Measurements from ENCODE around the gene CST3. TPM values are rescaled to one million over a fixed set of nuclear protein-coding genes. Genes with fewer than 3 reads are reported as not detected.

The CST3 gene
- total RNA-seq, 1 donor, result 229 TPM

- TF ChIP-seq CTCF (IDR thresholded peaks at IDR 0.05; ENCODE audit: extremely low read depth, low read depth, low read length), result no peak
- Histone ChIP-seq H3K27ac (ENCODE audit: low read depth, low read length) (no peak overlapping the region), H4K20me1 (ENCODE audit: insufficient read depth, low read length) (peaks cover 18% of the 10 kb centered on the region), H2AFZ (ENCODE audit: low read length) (no peak overlapping the region), H3K27me3 (ENCODE audit: insufficient read depth, low read length) (no peaks in the 10 kb centered on the region), H3K4me3 (ENCODE audit: insufficient read depth, low read length) (no peak overlapping the region), H3K36me3 (ENCODE audit: insufficient read depth, low read length) (peaks cover 20% of the 10 kb centered on the region), H3K4me1 (ENCODE audit: insufficient read depth, low read length) (peaks cover 19% of the 10 kb centered on the region), H3K79me2 (ENCODE audit: insufficient read depth, low read length) (peaks cover 17% of the 10 kb centered on the region), H3K9me3 (ENCODE audit: low read depth, low read length) (no peaks in the 10 kb centered on the region), H3K4me2 (ENCODE audit: insufficient read depth, low read length) (no peak overlapping the region)
- no peak for DNase-seq (ENCODE audit: insufficient read length, low spot score, missing footprints)
These were observed 6.4 kb downstream of the CST3 start for GRCh38 chr20:23631226-23631822.

GRCh38 chr20:23630392-23630849 is 7.3 kb downstream of the CST3 start:
- TF ChIP-seq CTCF (IDR thresholded peaks at IDR 0.05; ENCODE audit: extremely low read depth, low read depth, low read length), result no peak
- no peak overlapping the region for H3K27ac ChIP-seq (ENCODE audit: low read depth, low read length)

GRCh38 chr20:23629542-23630391 is 8.0 kb downstream of the CST3 start:
- Histone ChIP-seq H3K4me3 (ENCODE audit: insufficient read depth, low read length) (no peak overlapping the region), H3K27ac (ENCODE audit: low read depth, low read length) (peak overlapping the region; percentile 23)
- no peak for TF ChIP-seq CTCF (IDR thresholded peaks at IDR 0.05; ENCODE audit: extremely low read depth, low read depth, low read length)

More at GRCh38 chr20:23630392-23630849, 7.3 kb downstream of the CST3 start:
- DNase-seq (ENCODE audit: insufficient read length, low spot score, missing footprints), result no peak
- Histone ChIP-seq H3K4me2 (ENCODE audit: insufficient read depth, low read length) (no peak overlapping the region), H3K36me3 (ENCODE audit: insufficient read depth, low read length) (peaks cover 20% of the 10 kb centered on the region), H3K9me3 (ENCODE audit: low read depth, low read length) (no peaks in the 10 kb centered on the region), H3K79me2 (ENCODE audit: insufficient read depth, low read length) (peaks cover 8% of the 10 kb centered on the region), H3K27me3 (ENCODE audit: insufficient read depth, low read length) (no peaks in the 10 kb centered on the region), H2AFZ (ENCODE audit: low read length) (no peak overlapping the region), H4K20me1 (ENCODE audit: insufficient read depth, low read length) (peaks cover 9% of the 10 kb centered on the region), H3K4me1 (ENCODE audit: insufficient read depth, low read length) (peaks cover 16% of the 10 kb centered on the region), H3K4me3 (ENCODE audit: insufficient read depth, low read length) (no peak overlapping the region)

GRCh38 chr20:23629017-23629541 is 8.7 kb downstream of the CST3 start:
- TF ChIP-seq CTCF (IDR thresholded peaks at IDR 0.05; ENCODE audit: extremely low read depth, low read depth, low read length), result no peak
- Histone ChIP-seq H3K9me3 (ENCODE audit: low read depth, low read length) (no peaks in the 10 kb centered on the region), H3K79me2 (ENCODE audit: insufficient read depth, low read length) (no peaks in the 10 kb centered on the region), H3K36me3 (ENCODE audit: insufficient read depth, low read length) (peaks cover 10% of the 10 kb centered on the region), H3K27me3 (ENCODE audit: insufficient read depth, low read length) (no peaks in the 10 kb centered on the region), H2AFZ (ENCODE audit: low read length) (no peak overlapping the region), H3K4me3 (ENCODE audit: insufficient read depth, low read length) (no peak overlapping the region), H4K20me1 (ENCODE audit: insufficient read depth, low read length) (no peaks in the 10 kb centered on the region), H3K4me2 (ENCODE audit: insufficient read depth, low read length) (peak overlapping the region; percentile 22), H3K27ac (ENCODE audit: low read depth, low read length) (peak overlapping the region; percentile 23), H3K4me1 (ENCODE audit: insufficient read depth, low read length) (peaks cover 12% of the 10 kb centered on the region)
- DNase-seq (ENCODE audit: insufficient read length, low spot score, missing footprints), result peak; percentile 94

More at GRCh38 chr20:23629542-23630391, 8.0 kb downstream of the CST3 start:
- Histone ChIP-seq H3K36me3 (ENCODE audit: insufficient read depth, low read length) (peaks cover 17% of the 10 kb centered on the region), H3K79me2 (ENCODE audit: insufficient read depth, low read length) (peaks cover 2% of the 10 kb centered on the region), H3K9me3 (ENCODE audit: low read depth, low read length) (no peaks in the 10 kb centered on the region), H3K27me3 (ENCODE audit: insufficient read depth, low read length) (no peaks in the 10 kb centered on the region), H4K20me1 (ENCODE audit: insufficient read depth, low read length) (peaks cover 3% of the 10 kb centered on the region), H2AFZ (ENCODE audit: low read length) (no peak overlapping the region), H3K4me1 (ENCODE audit: insufficient read depth, low read length) (peaks cover 12% of the 10 kb centered on the region), H3K4me2 (ENCODE audit: insufficient read depth, low read length) (peak overlapping the region; percentile 22)
- no peak for DNase-seq (ENCODE audit: insufficient read length, low spot score, missing footprints)
